T-helper 2 cell treated with Interferon-gamma antibody and Interleukin-4, amounts not matched to agents 5 μg/mL and 100 μg/mL, for 36 hours (primary cell): Measurements from ENCODE around the gene OSGIN1.

ENCODE experiments used
- DNase-seq: peaks from one replicate; pipeline ENCODE4 v3.0.0; 2021; ENCODE audit warnings: low spot score
- H3K27ac Mint-ChIP-seq: one replicate; pipeline ENCODE4 v1.8.0; 2021; ENCODE audit warnings: mild to moderate bottlenecking, mixed read lengths
- H3K27me3 Mint-ChIP-seq: one replicate; pipeline ENCODE4 v1.8.0; 2021; ENCODE audit warnings: low read depth, mixed read lengths
- H3K36me3 Mint-ChIP-seq: one replicate; pipeline ENCODE4 v1.8.0; 2021; ENCODE audit warnings: low read depth, mixed read lengths
- H3K4me1 Mint-ChIP-seq: one replicate; pipeline ENCODE4 v1.8.0; 2021; ENCODE audit warnings: low read depth, mixed read lengths
- H3K4me3 Mint-ChIP-seq: one replicate; pipeline ENCODE4 v1.8.0; 2022; ENCODE audit warnings: mild to moderate bottlenecking, moderate library complexity, mixed read lengths
- H3K9me3 Mint-ChIP-seq: one replicate; pipeline ENCODE4 v1.8.0; 2021; ENCODE audit warnings: mixed read lengths

Gene OSGIN1

DNA sequence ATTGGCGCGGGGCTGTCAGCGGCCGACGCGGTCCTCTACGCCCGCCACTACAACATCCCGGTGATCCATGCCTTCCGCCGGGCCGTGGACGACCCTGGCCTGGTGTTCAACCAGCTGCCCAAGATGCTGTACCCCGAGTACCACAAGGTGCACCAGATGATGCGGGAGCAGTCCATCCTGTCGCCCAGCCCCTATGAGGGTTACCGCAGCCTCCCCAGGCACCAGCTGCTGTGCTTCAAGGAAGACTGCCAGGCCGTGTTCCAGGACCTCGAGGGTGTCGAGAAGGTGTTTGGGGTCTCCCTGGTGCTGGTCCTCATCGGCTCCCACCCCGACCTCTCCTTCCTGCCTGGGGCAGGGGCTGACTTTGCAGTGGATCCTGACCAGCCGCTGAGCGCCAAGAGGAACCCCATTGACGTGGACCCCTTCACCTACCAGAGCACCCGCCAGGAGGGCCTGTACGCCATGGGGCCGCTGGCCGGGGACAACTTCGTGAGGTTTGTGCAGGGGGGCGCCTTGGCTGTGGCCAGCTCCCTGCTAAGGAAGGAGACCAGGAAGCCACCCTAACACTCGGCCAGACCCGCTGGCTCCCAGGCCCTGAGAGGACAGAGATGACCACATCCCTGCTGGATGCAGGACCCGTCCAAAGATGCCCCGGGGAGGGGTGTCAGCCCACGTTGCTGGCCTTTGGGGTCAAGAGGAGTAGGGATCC is 12.6 kb downstream of the OSGIN1 start:
- H3K27me3 Mint-ChIP-seq: peaks cover 16% of the 10 kb centered on the region
- DNase-seq: no peak

DNA sequence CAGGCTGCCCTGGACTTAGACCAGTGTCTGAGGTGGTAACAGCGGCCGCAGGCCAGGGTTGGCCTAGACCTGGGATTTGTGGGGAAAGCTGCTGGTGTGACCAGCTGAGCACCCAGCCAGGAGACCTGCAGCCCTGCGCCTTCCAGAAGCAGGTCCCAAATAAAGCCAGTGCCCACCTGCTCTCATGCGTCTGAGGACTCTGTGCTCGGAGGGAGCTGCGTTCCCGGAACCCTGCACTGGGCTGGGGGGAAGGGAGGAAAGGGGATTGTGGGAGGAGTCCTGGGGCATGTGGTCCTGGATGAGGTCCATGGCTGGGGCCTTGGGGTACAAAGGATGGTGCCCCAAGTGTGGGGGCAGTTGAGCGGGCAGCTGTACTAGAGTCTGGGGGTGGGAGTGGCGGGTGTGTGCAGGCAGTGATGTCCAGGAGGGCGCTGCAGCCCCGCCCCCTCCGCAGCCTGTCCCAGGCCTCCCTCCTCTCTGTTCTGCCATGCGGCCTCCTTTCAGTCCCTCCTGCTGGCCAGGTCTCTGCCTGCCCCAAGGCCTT is 13.2 kb downstream of the OSGIN1 start:
- no peak overlapping the region for H3K27ac Mint-ChIP-seq
- H3K4me1 Mint-ChIP-seq: peaks cover 3% of the 10 kb centered on the region
- H3K9me3 Mint-ChIP-seq: no peaks in the 10 kb centered on the region
- peaks cover 16% of the 10 kb centered on the region for H3K27me3 Mint-ChIP-seq
- no peak for DNase-seq
- no peaks in the 10 kb centered on the region for H3K36me3 Mint-ChIP-seq
- H3K4me3 Mint-ChIP-seq: no peak overlapping the region

More for the DNA sequence above, 12.6 kb downstream of the OSGIN1 start:
- Mint-ChIP-seq H3K27ac (no peak overlapping the region), H3K4me3 (no peak overlapping the region), H3K4me1 (peaks cover 3% of the 10 kb centered on the region), H3K9me3 (no peaks in the 10 kb centered on the region), H3K36me3 (no peaks in the 10 kb centered on the region)

DNA sequence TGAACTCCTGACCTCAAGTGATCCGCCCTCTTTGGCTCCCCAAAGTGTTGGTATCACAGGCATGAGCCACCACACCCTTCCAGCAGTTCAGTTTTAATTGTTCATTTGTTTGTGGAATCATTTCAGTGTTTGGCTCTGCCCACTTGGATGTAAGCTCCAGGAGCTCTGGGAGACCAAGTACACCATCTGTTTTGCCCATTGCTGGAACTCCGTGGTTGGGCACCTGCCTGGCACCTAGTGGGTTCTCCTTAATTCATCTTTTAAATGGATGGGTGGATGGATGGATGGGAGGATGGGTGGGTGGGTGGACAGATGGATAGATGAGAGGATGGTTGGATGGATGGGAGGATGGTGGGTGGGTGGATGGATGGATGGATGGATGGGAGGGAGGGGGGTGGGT is 14.1 kb downstream of the OSGIN1 start:
- Mint-ChIP-seq H3K36me3 (no peaks in the 10 kb centered on the region), H3K27me3 (peaks cover 18% of the 10 kb centered on the region), H3K4me1 (peaks cover 3% of the 10 kb centered on the region), H3K27ac (no peak overlapping the region), H3K9me3 (no peaks in the 10 kb centered on the region), H3K4me3 (no peak overlapping the region)
- DNase-seq: no peak

DNA sequence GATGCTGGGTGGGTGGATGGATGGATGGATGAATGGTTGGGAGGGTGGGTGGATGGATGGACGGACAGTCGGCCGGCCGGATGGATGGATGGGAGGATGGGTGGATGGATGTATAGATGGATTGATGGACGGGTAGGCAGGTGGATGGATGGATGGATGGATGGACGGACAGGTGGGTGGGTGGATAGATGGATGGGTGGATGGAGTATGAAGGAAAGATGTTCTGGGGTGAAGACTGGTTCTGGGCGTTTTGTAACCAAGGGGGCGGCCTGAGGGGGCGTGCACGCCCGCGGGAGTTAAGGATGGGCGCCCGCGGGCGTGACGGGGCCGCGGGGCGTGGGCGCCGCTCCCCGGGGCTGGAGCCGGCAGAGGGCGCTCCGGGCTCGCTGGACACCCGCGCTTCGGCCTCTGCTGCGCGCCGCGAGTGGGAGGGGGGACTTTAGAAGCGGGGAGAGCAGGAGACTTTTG is 14.8 kb downstream of the OSGIN1 start, which contains the start of gene NECAB2:
NECAB2 (plus strand) TSS at position 407 of the 468 bp plus-strand sequence. CDS start 405 bp downstream, outside the sequence.
- DNase-seq: no peak
- Mint-ChIP-seq H3K9me3 (no peaks in the 10 kb centered on the region), H3K4me3 (peak within 1 kb of the TSS; percentile 57)

DNA sequence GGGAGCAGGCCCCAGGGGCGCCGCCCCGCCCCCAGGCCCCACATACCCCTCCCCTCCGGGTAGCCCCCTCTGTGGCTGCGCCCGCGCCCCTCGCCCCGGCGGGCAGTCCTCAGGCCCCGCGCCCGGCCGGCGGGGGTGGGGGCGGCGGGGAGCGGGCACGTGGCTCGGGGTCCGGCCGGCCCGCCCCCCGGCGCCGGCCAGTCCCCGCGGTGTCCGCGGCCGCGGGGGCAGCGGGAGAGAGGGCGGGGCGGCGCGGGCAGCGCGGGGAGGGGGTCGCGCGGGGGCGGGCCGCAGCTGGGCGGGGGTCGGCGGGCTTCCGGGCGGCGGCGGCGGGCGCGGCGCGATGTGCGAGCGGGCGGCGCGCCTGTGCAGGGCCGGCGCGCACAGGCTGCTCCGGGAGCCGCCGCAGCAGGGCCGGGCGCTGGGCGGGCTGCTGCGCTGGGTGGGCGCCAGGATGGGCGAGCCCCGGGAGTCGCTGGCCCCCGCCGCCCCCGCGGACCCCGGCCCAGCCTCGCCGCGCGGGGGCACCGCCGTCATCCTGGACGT is 15.3 kb downstream of the OSGIN1 start:
- H3K4me1 Mint-ChIP-seq: peaks cover 3% of the 10 kb centered on the region
- peaks cover 18% of the 10 kb centered on the region for H3K27me3 Mint-ChIP-seq
- H3K36me3 Mint-ChIP-seq: no peaks in the 10 kb centered on the region
- H3K4me3 Mint-ChIP-seq: no peak overlapping the region
- no peak overlapping the region for H3K27ac Mint-ChIP-seq
- no peak for DNase-seq
- H3K9me3 Mint-ChIP-seq: no peaks in the 10 kb centered on the region

More for the DNA sequence above, 14.8 kb downstream of the OSGIN1 start, which contains the start of gene NECAB2:
- no peak within 1 kb of the TSS for H3K27ac Mint-ChIP-seq
- no peaks in the 10 kb centered on the region for H3K36me3 Mint-ChIP-seq
- H3K4me1 Mint-ChIP-seq: peaks cover 3% of the 10 kb centered on the region
- peaks cover 18% of the 10 kb centered on the region for H3K27me3 Mint-ChIP-seq

DNA sequence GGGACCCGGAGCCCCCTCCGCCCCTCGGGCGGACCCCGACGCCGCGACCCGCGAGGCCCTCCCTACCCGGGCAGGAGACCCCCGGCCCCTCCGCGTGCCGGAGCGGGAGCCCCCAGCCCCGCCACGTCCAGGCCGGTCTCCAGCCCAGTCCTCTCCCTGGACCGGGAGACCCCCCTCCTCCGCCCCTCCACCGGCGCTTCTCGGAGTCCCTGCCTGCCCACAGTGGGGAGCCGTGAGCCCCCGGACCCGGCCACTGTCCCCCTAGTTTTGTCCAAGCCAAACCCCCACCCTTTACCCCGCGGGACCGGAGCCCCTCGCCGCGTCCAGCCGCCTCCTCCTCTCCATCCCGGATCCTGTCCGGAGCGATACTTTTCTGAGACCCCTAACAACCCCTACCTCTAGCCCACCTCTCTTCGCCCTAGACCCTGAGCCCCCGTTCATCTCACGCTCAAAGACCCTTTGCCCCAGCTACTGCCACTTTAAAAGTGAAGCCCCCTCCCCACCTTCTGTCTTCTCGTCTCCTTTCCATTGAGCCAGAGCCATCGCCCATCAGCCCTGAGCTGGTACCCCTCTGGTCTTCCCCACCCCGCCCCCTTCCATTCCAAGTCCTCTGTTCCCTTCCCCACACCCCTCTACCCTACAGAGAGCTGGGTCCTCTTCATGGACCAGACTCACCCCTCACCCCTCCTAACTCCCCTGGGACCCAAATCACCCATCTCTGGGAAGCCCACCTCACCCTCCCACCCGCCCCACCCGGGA is 16.0 kb downstream of the OSGIN1 start:
- Mint-ChIP-seq H3K4me3 (no peak overlapping the region), H3K9me3 (no peaks in the 10 kb centered on the region), H3K27me3 (peaks cover 18% of the 10 kb centered on the region), H3K36me3 (no peaks in the 10 kb centered on the region), H3K27ac (no peak overlapping the region), H3K4me1 (peaks cover 3% of the 10 kb centered on the region)
- DNase-seq: no peak

DNA sequence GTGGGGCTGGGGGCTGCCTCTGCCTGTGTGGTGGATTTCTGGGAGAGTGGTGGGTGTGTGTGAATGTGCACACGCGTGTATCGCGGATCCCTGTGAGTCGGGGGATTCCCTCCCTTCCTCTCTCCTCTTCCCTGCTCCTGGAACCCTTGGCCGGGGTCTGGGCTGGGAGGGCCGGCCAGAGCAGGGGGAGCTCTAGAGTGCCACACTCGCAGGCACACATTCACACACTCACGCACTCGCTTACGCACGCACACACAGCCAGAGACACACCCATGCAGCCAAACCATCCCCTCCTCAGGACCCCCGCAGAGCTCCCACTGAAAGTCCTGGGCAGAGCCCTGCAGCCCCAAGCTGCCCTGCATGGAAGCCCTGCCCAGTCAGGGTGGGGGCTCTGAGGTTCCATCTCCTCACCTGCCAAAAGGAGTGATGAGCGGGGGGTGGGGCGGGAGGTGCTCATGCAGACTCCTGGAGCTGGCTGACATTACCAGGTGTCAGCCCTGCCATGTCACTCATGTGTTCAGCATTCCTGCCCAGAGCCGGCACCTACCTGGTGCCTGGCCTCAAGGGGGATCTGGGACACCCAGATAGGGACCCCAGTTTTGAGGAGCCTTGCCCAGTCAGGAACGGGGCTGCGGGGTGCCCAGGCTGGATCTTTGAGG is 16.9 kb downstream of the OSGIN1 start:
- Mint-ChIP-seq H3K4me1 (peaks cover 3% of the 10 kb centered on the region), H3K36me3 (no peaks in the 10 kb centered on the region), H3K27me3 (peaks cover 18% of the 10 kb centered on the region), H3K9me3 (no peaks in the 10 kb centered on the region), H3K27ac (no peak overlapping the region), H3K4me3 (no peak overlapping the region)
- no peak for DNase-seq

DNA sequence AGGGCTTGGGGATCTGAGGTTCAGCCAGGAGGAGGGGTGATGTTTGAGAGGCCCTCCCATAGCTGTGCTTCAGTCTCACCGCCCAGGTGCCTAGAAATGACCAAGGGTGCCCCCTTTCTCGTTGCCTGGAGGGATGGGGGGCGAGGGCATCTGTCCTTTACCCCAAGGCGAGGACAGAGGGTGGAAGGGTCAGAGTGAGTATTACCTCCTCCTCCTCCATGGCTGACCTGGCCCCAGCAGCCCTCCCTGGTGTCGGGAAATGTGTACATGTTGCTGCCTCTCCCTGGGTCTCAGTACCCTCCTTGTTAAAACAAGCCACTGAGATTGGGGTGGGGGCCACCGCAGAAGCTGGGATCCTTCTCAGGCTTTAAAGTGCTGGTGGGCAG is 17.4 kb downstream of the OSGIN1 start:
- Mint-ChIP-seq H3K4me3 (no peak overlapping the region), H3K9me3 (no peaks in the 10 kb centered on the region), H3K4me1 (peaks cover 3% of the 10 kb centered on the region), H3K27me3 (peaks cover 18% of the 10 kb centered on the region), H3K27ac (no peak overlapping the region), H3K36me3 (no peaks in the 10 kb centered on the region)
- no peak for DNase-seq

DNA sequence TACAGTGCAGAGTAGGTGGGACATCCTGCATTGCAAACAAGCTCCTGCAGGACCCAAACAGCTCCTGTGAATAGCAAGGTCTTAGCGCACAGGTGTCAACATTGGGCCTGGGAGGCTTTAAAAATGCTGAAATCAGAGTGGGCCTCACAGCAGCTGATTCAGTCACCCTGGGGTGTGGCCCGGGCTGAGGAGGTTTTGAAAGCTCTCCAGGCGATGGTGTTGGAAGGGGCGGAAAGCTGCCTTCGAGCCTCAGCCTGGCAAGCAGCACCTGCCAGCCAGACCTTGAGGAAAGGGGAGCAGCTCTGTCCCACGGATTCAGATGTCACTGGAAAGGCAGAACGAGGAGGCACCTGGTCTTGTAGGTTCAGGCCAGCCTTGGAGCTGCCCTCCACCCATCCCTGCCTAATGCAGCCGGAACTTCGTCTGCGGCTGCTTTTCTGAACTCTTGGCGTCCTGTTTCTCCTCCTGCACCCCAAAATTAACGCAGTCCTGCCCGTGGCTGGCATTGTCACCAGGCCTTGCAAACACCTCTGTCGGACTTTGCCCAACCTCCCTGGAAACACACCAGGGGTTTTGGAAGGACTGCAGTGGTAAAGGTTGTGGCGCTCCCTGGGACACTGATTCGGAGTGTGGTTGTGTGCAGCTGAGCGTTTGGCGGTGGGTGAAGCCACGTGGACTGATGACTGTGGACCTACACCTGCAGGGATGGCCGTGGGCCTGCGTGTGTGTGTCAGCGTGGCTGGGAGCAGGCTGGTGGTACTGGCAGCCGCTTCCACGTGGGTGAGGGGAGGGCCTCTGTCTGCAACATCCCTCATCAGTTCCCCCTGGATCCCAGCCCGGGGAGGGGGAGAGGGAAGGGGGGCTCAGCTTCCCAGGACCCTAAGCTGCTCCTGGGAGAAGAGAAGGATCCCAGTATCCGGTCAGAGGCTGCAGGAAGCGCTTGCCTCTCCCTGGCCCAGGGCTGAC is 18.4 kb downstream of the OSGIN1 start:
- Mint-ChIP-seq H3K36me3 (no peaks in the 10 kb centered on the region), H3K4me1 (peaks cover 3% of the 10 kb centered on the region), H3K27me3 (peaks cover 18% of the 10 kb centered on the region), H3K9me3 (no peaks in the 10 kb centered on the region), H3K27ac (no peak overlapping the region), H3K4me3 (no peak overlapping the region)
- no peak for DNase-seq

DNA sequence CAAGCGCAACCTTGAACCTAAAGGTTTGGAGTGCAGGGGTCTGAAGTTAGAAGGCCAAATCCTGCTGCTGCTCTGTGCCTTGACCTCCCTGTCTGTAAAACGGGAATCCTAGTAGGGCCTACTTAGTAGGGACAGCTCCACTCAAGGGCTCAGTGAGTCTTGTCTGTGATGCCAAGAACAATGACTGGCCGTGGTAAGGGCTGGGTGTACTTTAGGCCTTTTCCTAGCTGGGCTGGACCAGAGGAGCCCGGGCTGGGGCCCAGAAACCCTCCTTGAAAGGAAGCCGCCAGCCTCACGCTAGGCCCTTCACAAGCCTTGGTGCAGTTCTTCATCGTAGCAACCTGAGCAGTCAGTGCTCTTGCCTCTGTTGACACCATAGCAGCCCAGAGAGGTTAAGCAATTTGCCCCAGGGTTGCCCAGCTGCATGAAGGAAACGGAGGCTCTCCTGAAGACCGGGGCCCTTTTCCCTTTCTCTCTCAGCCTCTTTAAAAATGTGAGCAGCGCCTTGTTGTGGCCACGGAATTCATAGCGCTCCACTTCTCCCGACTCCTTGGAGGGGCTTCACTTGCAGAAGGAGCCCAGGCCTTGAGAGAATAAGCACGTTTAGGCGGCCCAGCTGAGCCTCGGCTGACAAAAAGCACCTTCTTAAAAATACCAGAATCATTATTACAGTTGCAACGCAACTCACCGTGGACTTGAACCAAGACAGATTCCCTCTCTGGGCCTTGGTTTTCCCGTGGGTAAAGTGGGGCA is 19.4 kb downstream of the OSGIN1 start:
- Mint-ChIP-seq H3K9me3 (no peaks in the 10 kb centered on the region), H3K36me3 (no peaks in the 10 kb centered on the region), H3K4me3 (no peak overlapping the region), H3K27me3 (peaks cover 16% of the 10 kb centered on the region), H3K27ac (no peak overlapping the region), H3K4me1 (peaks cover 3% of the 10 kb centered on the region)
- no peak for DNase-seq

DNA sequence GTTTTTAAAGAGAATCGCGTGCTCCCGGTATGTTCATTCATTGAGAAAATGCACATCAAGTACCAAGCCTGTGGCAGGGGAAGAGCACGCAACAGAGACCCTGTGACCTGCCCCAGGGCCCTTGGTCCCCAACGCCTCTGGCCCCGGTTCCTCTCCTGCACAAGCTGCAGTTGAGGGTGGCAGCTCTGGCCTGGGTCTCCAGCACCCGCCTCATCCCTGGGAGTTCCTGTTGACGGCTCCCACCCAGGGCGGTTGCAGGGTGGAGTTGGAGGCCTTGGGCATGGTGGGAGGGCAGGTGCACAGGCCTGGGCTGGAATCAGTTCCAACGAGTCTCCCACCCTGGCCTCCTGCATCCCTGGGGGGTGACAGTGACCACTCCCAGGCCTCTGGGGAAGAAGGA is 20.0 kb downstream of the OSGIN1 start:
- Mint-ChIP-seq H3K4me1 (no peaks in the 10 kb centered on the region), H3K4me3 (no peak overlapping the region), H3K27me3 (peaks cover 13% of the 10 kb centered on the region), H3K36me3 (no peaks in the 10 kb centered on the region), H3K9me3 (no peaks in the 10 kb centered on the region), H3K27ac (no peak overlapping the region)
- no peak for DNase-seq

DNA sequence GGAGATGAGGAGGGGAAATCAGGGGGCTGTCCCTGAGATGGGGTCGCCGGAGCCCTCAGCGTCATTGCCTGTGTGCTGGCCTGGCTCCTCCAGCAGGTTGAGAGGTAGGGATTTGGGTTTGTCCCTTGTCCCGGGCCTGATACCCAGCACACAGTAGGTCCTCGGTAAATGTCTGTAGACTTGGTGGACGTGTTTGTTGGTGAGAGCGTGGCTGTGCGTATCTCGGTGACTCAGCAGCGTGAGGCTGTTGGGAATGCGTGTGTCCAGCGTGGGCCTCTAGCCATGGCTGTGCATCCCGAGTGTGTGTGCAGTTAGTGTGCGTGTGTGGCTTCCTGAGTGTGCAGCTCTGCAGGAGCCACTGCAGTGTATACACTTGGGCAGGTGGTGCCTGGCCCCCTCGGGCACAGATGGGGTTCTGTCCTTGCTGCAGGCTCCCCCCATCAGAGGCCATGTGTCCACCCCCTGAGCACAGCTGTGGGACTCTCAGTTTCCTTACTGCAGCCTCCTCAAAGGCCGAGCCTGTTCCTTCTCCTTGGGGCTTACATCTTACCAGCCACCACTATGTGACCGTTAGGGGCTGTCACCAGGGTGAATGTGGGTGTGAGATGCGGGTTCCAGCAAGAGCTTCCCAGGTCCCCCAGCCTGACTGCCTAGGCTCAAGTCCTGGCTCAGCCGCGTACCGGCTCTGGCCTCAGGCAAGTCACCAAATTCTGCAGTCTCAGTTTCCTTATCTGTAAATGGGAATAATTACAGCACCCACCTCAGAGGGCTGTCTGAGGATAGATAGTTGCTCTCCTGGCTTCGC is 20.7 kb downstream of the OSGIN1 start:
- no peak for DNase-seq
- no peaks in the 10 kb centered on the region for H3K36me3 Mint-ChIP-seq
- no peak overlapping the region for H3K27ac Mint-ChIP-seq
- H3K4me3 Mint-ChIP-seq: no peak overlapping the region
- peaks cover 13% of the 10 kb centered on the region for H3K27me3 Mint-ChIP-seq
- peaks cover 7% of the 10 kb centered on the region for H3K9me3 Mint-ChIP-seq
- H3K4me1 Mint-ChIP-seq: no peaks in the 10 kb centered on the region
